Tibial artery (tissue), 4 donors: ENCODE measurements around the gene PPP1R16B.

Experiments used
- DNase-seq, 2 donors: peaks; one replicate each; pipeline ENCODE4 v3.0.0-alpha.2; 2019
- H3K27ac ChIP-seq, 2 donors: fragments of 200-600 bp; sonication (generic) in 1 of 2; 1 replicate in 1 of 2; 2 replicates in 1 of 2; pipeline ENCODE4 v1.5.1; 2018 to 2019; ENCODE audit warnings: mild to moderate bottlenecking in 1 of 2
- H3K27me3 ChIP-seq, 2 donors: fragments of 200-600 bp; sonication (generic) in 1 of 2; one replicate each; pipeline versions ENCODE4 v1.5.1 to v1.6.0; 2016 to 2019
- H3K36me3 ChIP-seq, 3 donors: fragments of 200-600 bp; sonication (generic) in 2 of 3; one replicate each; pipeline ENCODE4 v1.5.1; 2016 to 2019; ENCODE audit warnings: mild to moderate bottlenecking in 2 of 3
- H3K4me1 ChIP-seq, 4 donors: fragments of 200-600 bp; sonication (generic) in 2 of 4; 1 replicate in 3 of 4; 2 replicates in 1 of 4; pipeline ENCODE4 v1.5.1; 2016 to 2019
- H3K4me3 ChIP-seq, 2 donors: fragments of 200-600 bp; sonication (generic) in 1 of 2; 1 replicate in 1 of 2; 2 replicates in 1 of 2; pipeline ENCODE4 v1.5.1; 2018 to 2019; ENCODE audit warnings: mild to moderate bottlenecking in 2 of 2
- H3K9me3 ChIP-seq, 3 donors: fragments of 200-600 bp; sonication (generic) in 1 of 3; one replicate each; pipeline ENCODE4 v1.5.1; 2016 to 2019
- CTCF ChIP-seq, 2 experiments: fragments of 200-600 bp in 1 of 2; fragments of 450-650 bp in 1 of 2; IDR thresholded peaks; one replicate each; pipeline ENCODE4 v1.5.1; 2017 to 2019; ENCODE audit warnings: antibody characterized with exemption in 2 of 2, mild to moderate bottlenecking in 1 of 2, moderate library complexity in 1 of 2
- intact Hi-C: fragments of 100-400 bp; cut with DNase I; formaldehyde crosslinking; loops from one replicate; pipeline ENCODE4 v1.15.0; 2023; ENCODE audit warnings: low total_unique reads

The PPP1R16B gene

GRCh38 chr20:38840053-38840893 is 34.8 kb downstream of the PPP1R16B start:
- no peak overlapping the region for H3K27ac ChIP-seq
- no peak for DNase-seq

GRCh38 chr20:38840894-38841470 is 35.5 kb downstream of the PPP1R16B start:
- DNase-seq, result no peak
- no peak overlapping the region for H3K27ac ChIP-seq
- no peaks in the 10 kb centered on the region for H3K4me1 ChIP-seq
- no peaks in the 10 kb centered on the region for H3K9me3 ChIP-seq
- no peaks in the 10 kb centered on the region for H3K36me3 ChIP-seq
- no peak overlapping the region for H3K4me3 ChIP-seq
- TF ChIP-seq CTCF (IDR thresholded peaks at IDR 0.05), result no peak
- peaks cover 0 to 9% of the 10 kb centered on the region in 2 donors for H3K27me3 ChIP-seq
- intact Hi-C loops, result no loop called here

More at GRCh38 chr20:38840053-38840893, 34.8 kb downstream of the PPP1R16B start:
- Histone ChIP-seq H3K27me3 (peaks cover 0 to 9% of the 10 kb centered on the region in 2 donors), H3K4me3 (no peak overlapping the region), H3K4me1 (no peaks in the 10 kb centered on the region), H3K9me3 (no peaks in the 10 kb centered on the region), H3K36me3 (no peaks in the 10 kb centered on the region)
- intact Hi-C loops, result no loop called here
- TF ChIP-seq CTCF (IDR thresholded peaks at IDR 0.05), result no peak

GRCh38 chr20:38841570-38841969 is 36.1 kb downstream of the PPP1R16B start:
- Histone ChIP-seq H3K27ac (no peak overlapping the region), H3K9me3 (no peaks in the 10 kb centered on the region), H3K27me3 (peaks cover 0 to 9% of the 10 kb centered on the region in 2 donors), H3K4me3 (no peak overlapping the region), H3K4me1 (no peaks in the 10 kb centered on the region), H3K36me3 (no peaks in the 10 kb centered on the region)
- no peak for TF ChIP-seq CTCF (IDR thresholded peaks at IDR 0.05)
- DNase-seq, result no peak
- intact Hi-C loops, result no loop called here

- intact Hi-C loops, result no loop called here
- no peak for TF ChIP-seq CTCF (IDR thresholded peaks at IDR 0.05)
- Histone ChIP-seq H3K9me3 (no peaks in the 10 kb centered on the region), H3K27me3 (peaks cover 0 to 9% of the 10 kb centered on the region in 2 donors), H3K4me1 (no peaks in the 10 kb centered on the region), H3K27ac (no peak overlapping the region), H3K36me3 (no peaks in the 10 kb centered on the region), H3K4me3 (no peak overlapping the region)
- DNase-seq, result no peak
Measured at GRCh38 chr20:38842026-38842425, 36.5 kb downstream of the PPP1R16B start.

GRCh38 chr20:38842558-38842981 is 37.1 kb downstream of the PPP1R16B start:
- no peak overlapping the region for H3K27ac ChIP-seq
- TF ChIP-seq CTCF (IDR thresholded peaks at IDR 0.05), result no peak
- H3K27me3 ChIP-seq, result peaks cover 0 to 9% of the 10 kb centered on the region in 2 donors
- no peak overlapping the region for H3K4me3 ChIP-seq
- DNase-seq, result no peak
- H3K4me1 ChIP-seq, result no peaks in the 10 kb centered on the region
- no peaks in the 10 kb centered on the region for H3K36me3 ChIP-seq
- intact Hi-C loops, result no loop called here
- no peaks in the 10 kb centered on the region for H3K9me3 ChIP-seq
